WTC11 (cell line): ENCODE data around the gene MYORG. TPM values are rescaled to one million over a fixed set of nuclear protein-coding genes. Genes with fewer than 3 reads are reported as not detected.
A peak's percentile ranks its signal among the peaks of the same experiment; 100 is the strongest.

Source experiments
- ATAC-seq: fragments of 200-7000 bp; cut with Tn5 transposase; 2 replicates; pipeline ENCODE4 v1.10.0; 2021; ENCODE audit warnings: mild to moderate bottlenecking, moderate library complexity
- CTCF ChIA-PET: fragments of 300-600 bp; sonication (Branson Sonifier 250); formaldehyde crosslinking; loops from one replicate; lab custom pipeline; 2021; ENCODE audit warnings: antibody characterized with exemption; lab: Charles Lee
- POLR2A ChIA-PET: fragments of 350-600 bp; sonication (Branson Sonifier 250); formaldehyde crosslinking; loops from one replicate; lab custom pipeline; 2021; ENCODE audit warnings: antibody characterized with exemption; lab: Charles Lee
- DNase-seq: peaks from one replicate; pipeline ENCODE4 v3.0.0; 2021; ENCODE audit warnings: low spot score
- H3K27ac Mint-ChIP-seq: 2 replicates; pipeline ENCODE4 v1.8.0; 2021; ENCODE audit warnings: mixed read lengths
- H3K27me3 Mint-ChIP-seq: 2 replicates; pipeline ENCODE4 v1.8.0; 2021; ENCODE audit warnings: low read depth, mild to moderate bottlenecking, moderate library complexity, mixed read lengths
- H3K36me3 Mint-ChIP-seq: 2 replicates; pipeline ENCODE4 v1.8.0; 2021; ENCODE audit warnings: mixed read lengths
- H3K4me1 Mint-ChIP-seq: 2 replicates; pipeline ENCODE4 v1.8.0; 2022; ENCODE audit warnings: mixed read lengths
- H3K4me3 Mint-ChIP-seq: 2 replicates; pipeline ENCODE4 v1.8.0; 2021; ENCODE audit warnings: mild to moderate bottlenecking, moderate library complexity, mixed read lengths
- H3K9me3 Mint-ChIP-seq: 2 replicates; pipeline ENCODE4 v1.8.0; 2021; ENCODE audit warnings: mixed read lengths
- AR ChIP-seq: fragments of 250-450 bp; sonication (Bioruptor Pico); IDR thresholded peaks from 2 replicates; pipeline ENCODE4 v1.9.0; 2021; ENCODE audit warnings: mild to moderate bottlenecking
- ATF6 ChIP-seq: sonication (generic); formaldehyde crosslinking; IDR thresholded peaks from 2 replicates; pipeline ENCODE4 v1.8.1; 2023; ENCODE audit warnings: mild to moderate bottlenecking, missing genetic modification reagents
- CREM ChIP-seq: sonication (generic); formaldehyde crosslinking; IDR thresholded peaks from 2 replicates; pipeline ENCODE4 v1.8.1; 2022; ENCODE audit warnings: mild to moderate bottlenecking, missing genetic modification reagents, moderate library complexity
- ETV6 ChIP-seq: sonication (generic); formaldehyde crosslinking; IDR thresholded peaks from 2 replicates; pipeline ENCODE4 v1.8.1; 2022; ENCODE audit warnings: mild to moderate bottlenecking, missing genetic modification reagents
- FOXP1 ChIP-seq: sonication (generic); formaldehyde crosslinking; IDR thresholded peaks from 2 replicates; pipeline ENCODE4 v1.8.0; 2022; ENCODE audit warnings: missing genetic modification reagents, mild to moderate bottlenecking, moderate library complexity, borderline replicate concordance
- GRHL2 ChIP-seq: fragments of 250-450 bp; sonication (Bioruptor Pico); IDR thresholded peaks from 2 replicates; pipeline ENCODE4 v1.8.0; 2022; ENCODE audit warnings: mild to moderate bottlenecking, moderate library complexity; ENCODE audit not compliant: insufficient replicate concordance, severe bottlenecking
- JUN ChIP-seq: sonication (generic); formaldehyde crosslinking; IDR thresholded peaks from 2 replicates; pipeline ENCODE4 v1.8.0; 2023; ENCODE audit warnings: mild to moderate bottlenecking, missing genetic modification reagents
- MAX ChIP-seq: sonication (generic); formaldehyde crosslinking; IDR thresholded peaks from 2 replicates; pipeline ENCODE4 v1.8.0; 2022; ENCODE audit warnings: mild to moderate bottlenecking, missing genetic modification reagents
- MLX ChIP-seq: sonication (generic); formaldehyde crosslinking; IDR thresholded peaks from 2 replicates; pipeline ENCODE4 v1.8.1; 2023; ENCODE audit warnings: mild to moderate bottlenecking, missing genetic modification reagents, moderate library complexity
- MXD4 ChIP-seq: fragments of 250-450 bp; sonication (Bioruptor Pico); IDR thresholded peaks from 2 replicates; pipeline ENCODE4 v1.8.0; 2021; ENCODE audit warnings: mild to moderate bottlenecking, moderate library complexity, borderline replicate concordance
- NFE2L1 ChIP-seq: sonication (generic); formaldehyde crosslinking; IDR thresholded peaks from 2 replicates; pipeline ENCODE4 v1.8.1; 2023; ENCODE audit warnings: missing genetic modification reagents
- NR2C2 ChIP-seq: sonication (generic); formaldehyde crosslinking; IDR thresholded peaks from 2 replicates; pipeline ENCODE4 v1.8.0; 2022; ENCODE audit warnings: mild to moderate bottlenecking, missing genetic modification reagents
- NR3C1 ChIP-seq: sonication (generic); formaldehyde crosslinking; conservative IDR thresholded peaks from 2 replicates; pipeline ENCODE4 v1.8.1; 2023; ENCODE audit warnings: low read depth, mild to moderate bottlenecking, missing genetic modification reagents
- OVOL2 ChIP-seq: fragments of 250-450 bp; sonication (Bioruptor Pico); IDR thresholded peaks from 2 replicates; pipeline ENCODE4 v1.9.0; 2021; ENCODE audit warnings: mild to moderate bottlenecking, borderline replicate concordance
- PRDM15 ChIP-seq: sonication (generic); formaldehyde crosslinking; IDR thresholded peaks from 2 replicates; pipeline ENCODE4 v1.8.0; 2022; ENCODE audit warnings: missing genetic modification reagents
- SMAD3 ChIP-seq: sonication (generic); formaldehyde crosslinking; IDR thresholded peaks from 2 replicates; pipeline ENCODE4 v1.8.0; 2022; ENCODE audit warnings: missing genetic modification reagents, mild to moderate bottlenecking, borderline replicate concordance
- TEAD1 ChIP-seq: sonication (generic); formaldehyde crosslinking; IDR thresholded peaks from 2 replicates; pipeline ENCODE4 v1.8.0; 2022; ENCODE audit warnings: mild to moderate bottlenecking, missing genetic modification reagents
- TEAD4 ChIP-seq: sonication (generic); formaldehyde crosslinking; IDR thresholded peaks from 2 replicates; pipeline ENCODE4 v1.8.0; 2022; ENCODE audit warnings: mild to moderate bottlenecking, missing genetic modification reagents
- TP53 ChIP-seq: sonication (generic); formaldehyde crosslinking; IDR thresholded peaks from 2 replicates; pipeline ENCODE4 v1.8.1; 2023; ENCODE audit warnings: mild to moderate bottlenecking, missing genetic modification reagents
- ZBTB21 ChIP-seq: sonication (generic); formaldehyde crosslinking; IDR thresholded peaks from 2 replicates; pipeline ENCODE4 v1.8.1; 2023; ENCODE audit warnings: mild to moderate bottlenecking, missing genetic modification reagents, borderline replicate concordance
- ZNF219 ChIP-seq: sonication (generic); formaldehyde crosslinking; IDR thresholded peaks from 2 replicates; pipeline ENCODE4 v1.8.0; 2023; ENCODE audit warnings: missing genetic modification reagents, mild to moderate bottlenecking, borderline replicate concordance
- ZNF423 ChIP-seq: fragments of 250-450 bp; sonication (Bioruptor Pico); IDR thresholded peaks from 2 replicates; pipeline ENCODE4 v2.1.2; 2022; ENCODE audit warnings: mild to moderate bottlenecking, moderate library complexity
- ZNF532 ChIP-seq: fragments of 250-450 bp; sonication (Bioruptor Pico); IDR thresholded peaks from 2 replicates; pipeline ENCODE4 v1.9.0; 2021; ENCODE audit warnings: mild to moderate bottlenecking, borderline replicate concordance
- total RNA-seq: library from RNA; stranded (reverse); gene quantifications from 3 replicates; pipeline ENCODE4 v1.2.3, GENCODE V29; 2021

The MYORG gene
- total RNA-seq, 1 experiment from 2014 or later = 18.9 TPM

- ChIA-PET POLR2A (no interaction called here), CTCF (interaction anchor here (2.3 to 4.2 kb wide), 2 partner anchors 9 to 178 kb away, joined by 6 to 61 read pairs; no protein-coding TSS in a partner anchor)
- ATAC-seq = peak; percentile 80
- no peak overlapping the region for H3K4me3 Mint-ChIP-seq
- DNase-seq = peak; percentile 78
- no peaks in the 10 kb centered on the region for H3K9me3 Mint-ChIP-seq
- no peaks in the 10 kb centered on the region for H3K4me1 Mint-ChIP-seq
- no peak overlapping the region for H3K27ac Mint-ChIP-seq
- H3K36me3 Mint-ChIP-seq = no peaks in the 10 kb centered on the region
- peaks cover 3% of the 10 kb centered on the region; the same call in 1 of the 2 replicates for H3K27me3 Mint-ChIP-seq
- TF ChIP-seq MLX (CRISPR knock-in tag) = no peak
- no peak; the same call in 1 of the 2 replicates for TF ChIP-seq MAX (CRISPR knock-in tag)
- no peak for TF ChIP-seq GRHL2 (CRISPR knock-in tag)
- peak; percentile 62; the same call in 1 of the 2 replicates for TF ChIP-seq TEAD1 (CRISPR knock-in tag)
- no peak for TF ChIP-seq NR3C1 (CRISPR knock-in tag)
- TF ChIP-seq ZNF532 (CRISPR knock-in tag) = no peak
- no peak for TF ChIP-seq MXD4 (CRISPR knock-in tag)
- TF ChIP-seq OVOL2 = no peak
- TF ChIP-seq NFE2L1 (CRISPR knock-in tag) = 0 out of 2 replicates have a peak, but pooled peaks have one; percentile 47
- no peak for TF ChIP-seq ZBTB21 (CRISPR knock-in tag)
- peak; percentile 67; the same call in 1 of the 2 replicates for TF ChIP-seq TEAD4
- no peak for TF ChIP-seq ETV6 (CRISPR knock-in tag)
- TF ChIP-seq ZNF423 (CRISPR knock-in tag) = no peak
- TF ChIP-seq ZNF219 (CRISPR knock-in tag) = no peak
- peak; percentile 57; the same call in 1 of the 2 replicates for TF ChIP-seq JUN (CRISPR knock-in tag)
- TF ChIP-seq CREM (CRISPR knock-in tag) = no peak
- no peak for TF ChIP-seq NR2C2 (CRISPR knock-in tag)
- no peak for TF ChIP-seq FOXP1 (CRISPR knock-in tag)
- TF ChIP-seq SMAD3 (CRISPR knock-in tag) = no peak
- no peak for TF ChIP-seq PRDM15 (CRISPR knock-in tag)
- TF ChIP-seq TP53 (CRISPR knock-in tag) = no peak
- TF ChIP-seq ATF6 (CRISPR knock-in tag) = no peak
- no peak for TF ChIP-seq AR (CRISPR knock-in tag)
Observed at GRCh38 chr9:34413231-34413852, 36.6 kb upstream of the MYORG start.
